Lung (tissue), 12 donors: ENCODE data around the gene STX7. TPM values are rescaled to one million over a fixed set of nuclear protein-coding genes. Genes with fewer than 3 reads are reported as not detected.

ENCODE experiments used
- ATAC-seq: fragments of 200-7000 bp; cut with Tn5 transposase; one replicate; pipeline ENCODE4 v1.9.1; 2020; ENCODE audit warnings: moderate number of reproducible peaks; ENCODE audit not compliant: insufficient read depth, low FRiP score
- DNase-seq, 3 donors: peaks; one replicate each; pipeline ENCODE4 v3.0.0-alpha.2; 2013 to 2017
- H3K27ac ChIP-seq, 2 donors: one replicate each; pipeline ENCODE4 v1.5.1; 2013; ENCODE audit warnings: mild to moderate bottlenecking in 2 of 2, moderate library complexity in 2 of 2, control low read depth in 1 of 2, inconsistent platforms in 1 of 2, low read depth in 1 of 2, low read length in 1 of 2
- H3K27me3 ChIP-seq, 3 donors: one replicate each; pipeline ENCODE4 v1.5.1; 2013; ENCODE audit warnings: low read length in 2 of 3; ENCODE audit not compliant: control insufficient read depth in 3 of 3, insufficient read depth in 3 of 3
- H3K36me3 ChIP-seq, 4 donors: one replicate each; pipeline ENCODE4 v1.5.1; 2013; ENCODE audit warnings: low read length in 4 of 4, mild to moderate bottlenecking in 1 of 4, moderate library complexity in 1 of 4; ENCODE audit not compliant: control insufficient read depth in 4 of 4, insufficient read depth in 4 of 4
- H3K4me1 ChIP-seq, 5 donors: one replicate each; pipeline ENCODE4 v1.5.1; 2013; ENCODE audit warnings: low read length in 5 of 5, mild to moderate bottlenecking in 2 of 5, moderate library complexity in 1 of 5; ENCODE audit not compliant: control insufficient read depth in 5 of 5, insufficient read depth in 5 of 5
- H3K4me3 ChIP-seq: one replicate; pipeline ENCODE4 v1.5.1; 2013; ENCODE audit warnings: mild to moderate bottlenecking, control low read depth, moderate library complexity
- H3K9ac ChIP-seq, 2 donors: one replicate each; pipeline ENCODE4 v1.5.1; 2013; ENCODE audit warnings: low read length in 2 of 2, control low read depth in 1 of 2; ENCODE audit not compliant: insufficient read depth in 1 of 2
- H3K9me3 ChIP-seq, 4 donors: one replicate each; pipeline ENCODE4 v1.5.1; 2013; ENCODE audit warnings: low read length in 3 of 4, mild to moderate bottlenecking in 1 of 4, moderate library complexity in 1 of 4; ENCODE audit not compliant: control insufficient read depth in 4 of 4, insufficient read depth in 3 of 4
- CTCF ChIP-seq: IDR thresholded peaks from 2 replicates; pipeline ENCODE4 v1.5.1; 2012; ENCODE audit warnings: mild to moderate bottlenecking; ENCODE audit errors: control extremely low read depth, extremely low read depth
- WGBS, 2 donors: extraction: QIAGEN DNeasy Blood & Tissue Kit; methylation state at CpG; one replicate each; pipeline ENCODE4 v1.1.7; 2013; 5-methylcytosine and 5-hydroxymethylcytosine counted together
- polyA plus RNA-seq, 2 donors: library from polyadenylated mRNA; stranded (reverse); fragments of 200-250 nt; gene quantifications; one replicate each; pipeline ENCODE4 v1.2.1, GENCODE V29; 2013
- total RNA-seq, 2 donors: library from RNA; depleted of rRNA in 1 of 2; stranded (reverse); fragments of >200 nt in 1 of 2; gene quantifications; one replicate each; pipeline ENCODE4 v1.2.1, GENCODE V29; 2014 to 2021
- donor health status: control.
- donor health status: control.
- donor health status: Bipolar disorder and iron deficiency.
- donor health status: healthy.
- donor health status: DM: yes; HTN: yes; CAD: no.

The STX7 gene
- total and polyA plus RNA-seq, 4 donors = 14.8 to 84.8 (median 50.2) TPM

DNA sequence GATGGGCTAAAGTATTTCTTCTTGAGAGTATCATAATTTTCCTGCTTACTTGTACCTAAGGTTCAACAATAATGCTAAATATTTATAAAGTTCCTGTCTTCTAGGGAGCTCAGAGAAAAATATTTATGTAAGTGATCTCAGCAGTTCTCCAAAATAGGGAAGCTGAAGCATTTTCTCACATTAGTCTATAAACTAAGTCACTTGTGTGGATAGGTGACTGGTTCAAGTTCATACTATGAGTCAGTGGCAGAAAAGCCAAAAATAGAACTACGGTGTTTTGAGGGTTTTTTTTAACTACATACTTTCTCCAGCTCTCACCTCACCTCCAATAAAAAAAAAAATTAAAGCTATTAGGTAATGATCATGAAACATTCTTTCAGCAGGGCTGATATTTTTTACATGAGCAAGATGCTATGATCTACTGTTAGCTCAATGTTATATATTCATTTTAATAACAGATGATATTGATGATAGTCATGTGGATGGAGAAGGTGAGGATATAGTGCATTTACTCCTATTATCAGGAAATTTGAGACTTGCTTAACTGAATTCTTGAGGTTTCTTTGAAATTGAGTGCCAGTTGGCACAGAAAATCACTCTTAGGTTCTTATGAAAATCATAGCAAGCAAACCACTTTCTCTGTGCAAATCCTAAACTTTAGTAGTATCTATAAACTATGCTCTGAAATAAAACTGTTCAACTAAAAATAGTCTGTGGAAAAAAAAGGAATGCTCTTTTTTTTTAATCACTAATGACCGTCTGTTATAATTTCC is 107.6 kb downstream of the STX7 start:
- no peak overlapping the region for H3K27ac ChIP-seq
- no peaks in the 10 kb centered on the region for H3K36me3 ChIP-seq
- TF ChIP-seq CTCF = no peak
- peaks cover 0 to 5% (median 4%) of the 10 kb centered on the region in 5 donors for H3K4me1 ChIP-seq
- ATAC-seq (no peak), DNase-seq (no peak)
- no peak overlapping the region for H3K9ac ChIP-seq
- 53 to 60% methylated on average over 2 of the region's 2 CpGs for WGBS, 2 donors
- no peaks in the 10 kb centered on the region for H3K9me3 ChIP-seq
- peaks cover 0 to 11% (median 1%) of the 10 kb centered on the region in 3 donors for H3K27me3 ChIP-seq
- no peak overlapping the region for H3K4me3 ChIP-seq

- DNase-seq (no peak), ATAC-seq (no peak)
- no peak overlapping the region for H3K9ac ChIP-seq
- H3K4me1 ChIP-seq = peaks cover 0 to 5% (median 4%) of the 10 kb centered on the region in 5 donors
- H3K27me3 ChIP-seq = peaks cover 0 to 15% (median 4%) of the 10 kb centered on the region in 3 donors
- WGBS, 2 donors = 49 to 51% methylated on average over 3 of the region's 3 CpGs
- H3K4me3 ChIP-seq = no peak overlapping the region
- H3K27ac ChIP-seq = no peak overlapping the region
- no peak for TF ChIP-seq CTCF
- H3K9me3 ChIP-seq = peaks cover 0 to 4% (median 0%) of the 10 kb centered on the region in 4 donors
- H3K36me3 ChIP-seq = no peaks in the 10 kb centered on the region
Observed at GRCh38 chr6:132404736-132405135, 108.2 kb downstream of the STX7 start.

GRCh38 chr6:132404330-132404729 is 108.6 kb downstream of the STX7 start:
- TF ChIP-seq CTCF = no peak
- H3K9ac ChIP-seq = no peak overlapping the region
- no peaks in the 10 kb centered on the region for H3K36me3 ChIP-seq
- 66 to 78% methylated on average over 2 of the region's 2 CpGs for WGBS, 2 donors
- H3K27ac ChIP-seq = no peak overlapping the region
- no peak overlapping the region for H3K4me3 ChIP-seq
- ATAC-seq = no peak
- peaks cover 0 to 5% (median 4%) of the 10 kb centered on the region in 5 donors for H3K4me1 ChIP-seq
- peaks cover 0 to 4% (median 0%) of the 10 kb centered on the region in 4 donors for H3K9me3 ChIP-seq
- no peak for DNase-seq
- H3K27me3 ChIP-seq = peaks cover 0 to 15% (median 4%) of the 10 kb centered on the region in 3 donors
